HEK293 (cell line): ENCODE data around the gene MTG1.

Experiments
- CTCF ChIA-PET: fragments of 350-600 bp; formaldehyde crosslinking; extraction: SDS; loops from one replicate; lab custom pipeline; 2021; ENCODE audit warnings: antibody characterized with exemption; lab: Yijun Ruan, JAX
- POLR2A ChIA-PET: fragments of 300-600 bp; formaldehyde crosslinking; extraction: SDS; loops from one replicate; lab custom pipeline; 2020; ENCODE audit warnings: antibody characterized with exemption, inconsistent platforms; lab: Yijun Ruan, JAX
- H3K27ac ChIP-seq: fragments of 200-500 bp; sonication (Bioruptor generic); 2 replicates; pipeline ENCODE4 v1.5.1; 2014; ENCODE audit warnings: low read depth, low read length, control low read depth, inconsistent platforms; ENCODE audit errors: extremely low read depth
- H3K36me3 ChIP-seq, 2 experiments: fragments of 200-500 bp in 1 of 2; sonication (Bioruptor generic) in 1 of 2; 1 replicate in 1 of 2; 2 replicates in 1 of 2; pipeline ENCODE4 v1.5.1; 2014 to 2017; ENCODE audit warnings: inconsistent platforms in 2 of 2, low read length in 2 of 2; ENCODE audit not compliant: control insufficient read depth in 2 of 2, insufficient read depth in 1 of 2
- H3K4me1 ChIP-seq: fragments of 200-500 bp; sonication (Bioruptor generic); 2 replicates; pipeline ENCODE4 v1.5.1; 2014; ENCODE audit warnings: mild to moderate bottlenecking, low read length, inconsistent platforms; ENCODE audit not compliant: control insufficient read depth, insufficient read depth
- H3K4me3 ChIP-seq: 2 replicates; pipeline ENCODE4 v1.5.1; 2011; ENCODE audit warnings: low read depth, mild to moderate bottlenecking, control low read depth, low read length, moderate library complexity
- H3K9me3 ChIP-seq: fragments of 200-500 bp; sonication (Bioruptor generic); 2 replicates; pipeline ENCODE4 v1.5.1; 2014; ENCODE audit warnings: low read depth, low read length, inconsistent platforms; ENCODE audit not compliant: control insufficient read depth, insufficient read depth
- EGR2 ChIP-seq: fragments of 450-650 bp; formaldehyde crosslinking; IDR thresholded peaks from 2 replicates; pipeline ENCODE4 v1.5.1; 2016; ENCODE audit warnings: low read depth, missing biosample characterization, missing genetic modification characterization
- FEZF1 ChIP-seq: fragments of 450-650 bp; formaldehyde crosslinking; IDR thresholded peaks from 2 replicates; pipeline ENCODE4 v1.5.1; 2016; ENCODE audit warnings: missing biosample characterization, missing genetic modification characterization
- KLF1 ChIP-seq: fragments of 450-650 bp; formaldehyde crosslinking; IDR thresholded peaks from 2 replicates; pipeline ENCODE4 v1.5.1; 2016; ENCODE audit warnings: missing biosample characterization, missing genetic modification characterization
- KLF7 ChIP-seq: fragments of 450-650 bp; formaldehyde crosslinking; IDR thresholded peaks from 2 replicates; pipeline ENCODE4 v1.5.1; 2016; ENCODE audit warnings: missing biosample characterization, missing genetic modification characterization, borderline replicate concordance
- PRDM1 ChIP-seq: fragments of 450-650 bp; formaldehyde crosslinking; IDR thresholded peaks from 2 replicates; pipeline ENCODE4; 2016; ENCODE audit warnings: missing biosample characterization, missing genetic modification characterization
- SP3 ChIP-seq: fragments of 450-650 bp; formaldehyde crosslinking; IDR thresholded peaks from 2 replicates; pipeline ENCODE4 v1.5.1; 2016; ENCODE audit warnings: missing biosample characterization, missing genetic modification characterization
- TSHZ1 ChIP-seq: fragments of 450-650 bp; formaldehyde crosslinking; IDR thresholded peaks from 2 replicates; pipeline ENCODE4 v1.5.1; 2016; ENCODE audit warnings: missing biosample characterization, missing genetic modification characterization, borderline replicate concordance
- YY1 ChIP-seq: fragments of 450-650 bp; formaldehyde crosslinking; IDR thresholded peaks from 2 replicates; pipeline ENCODE4 v1.5.1; 2018; ENCODE audit warnings: missing biosample characterization, missing genetic modification characterization
- ZBTB17 ChIP-seq: fragments of 450-650 bp; formaldehyde crosslinking; IDR thresholded peaks from 2 replicates; pipeline ENCODE4 v1.5.1; 2016; ENCODE audit warnings: missing biosample characterization, missing genetic modification characterization
- ZBTB26 ChIP-seq: fragments of 450-650 bp; formaldehyde crosslinking; optimal IDR thresholded peaks from 2 replicates; pipeline ENCODE3; 2016; ENCODE audit warnings: missing biosample characterization, mild to moderate bottlenecking, missing genetic modification characterization
- ZIC2 ChIP-seq: fragments of 450-650 bp; formaldehyde crosslinking; IDR thresholded peaks from 2 replicates; pipeline ENCODE4 v1.5.1; 2016; ENCODE audit warnings: missing biosample characterization, missing genetic modification characterization
- ZNF155 ChIP-seq: fragments of 450-650 bp; formaldehyde crosslinking; IDR thresholded peaks from 2 replicates; pipeline ENCODE4 v1.5.1; 2016; ENCODE audit warnings: missing biosample characterization, missing genetic modification characterization
- ZNF221 ChIP-seq: fragments of 450-650 bp; formaldehyde crosslinking; IDR thresholded peaks from 2 replicates; pipeline ENCODE4 v1.5.1; 2017; ENCODE audit warnings: missing biosample characterization, missing genetic modification characterization, borderline replicate concordance
- ZNF23 ChIP-seq: fragments of 450-650 bp; formaldehyde crosslinking; IDR thresholded peaks from 2 replicates; pipeline ENCODE4 v1.5.1; 2016; ENCODE audit warnings: missing biosample characterization, missing genetic modification characterization, borderline replicate concordance
- ZNF266 ChIP-seq: fragments of 450-650 bp; formaldehyde crosslinking; IDR thresholded peaks from 2 replicates; pipeline ENCODE4 v1.5.1; 2016; ENCODE audit warnings: missing biosample characterization, missing genetic modification characterization, low read depth
- ZNF350 ChIP-seq: fragments of 450-650 bp; formaldehyde crosslinking; IDR thresholded peaks from 2 replicates; pipeline ENCODE4 v1.5.0; 2017; ENCODE audit warnings: missing biosample characterization, mild to moderate bottlenecking, missing genetic modification characterization
- ZNF37A ChIP-seq: fragments of 450-650 bp; IDR thresholded peaks from 2 replicates; pipeline ENCODE4 v1.5.1; 2018; ENCODE audit warnings: missing biosample characterization, missing genetic modification characterization
- ZNF548 ChIP-seq: fragments of 450-650 bp; formaldehyde crosslinking; IDR thresholded peaks from 2 replicates; pipeline ENCODE4 v1.5.1; 2016; ENCODE audit warnings: missing biosample characterization, missing genetic modification characterization
- ZNF549 ChIP-seq: fragments of 450-650 bp; IDR thresholded peaks from 2 replicates; pipeline ENCODE4 v1.5.1; 2018; ENCODE audit warnings: missing biosample characterization, missing genetic modification characterization, mild to moderate bottlenecking, inconsistent platforms, moderate library complexity
- ZNF624 ChIP-seq: fragments of 450-650 bp; formaldehyde crosslinking; IDR thresholded peaks from 2 replicates; pipeline ENCODE4 v1.5.1; 2017; ENCODE audit warnings: missing biosample characterization, missing genetic modification characterization
- ZNF629 ChIP-seq: fragments of 450-650 bp; formaldehyde crosslinking; IDR thresholded peaks from 2 replicates; pipeline ENCODE4 v1.5.1; 2017; ENCODE audit warnings: missing biosample characterization, missing genetic modification characterization
- ZNF639 ChIP-seq: fragments of 450-650 bp; formaldehyde crosslinking; IDR thresholded peaks from 2 replicates; pipeline ENCODE4 v1.5.1; 2016; ENCODE audit warnings: missing biosample characterization, missing genetic modification characterization
- ZNF645 ChIP-seq: fragments of 450-650 bp; formaldehyde crosslinking; IDR thresholded peaks from 2 replicates; pipeline ENCODE4; 2016; ENCODE audit warnings: missing biosample characterization, missing genetic modification characterization
- ZNF791 ChIP-seq: fragments of 450-650 bp; formaldehyde crosslinking; IDR thresholded peaks from 2 replicates; pipeline ENCODE4 v1.5.1; 2016; ENCODE audit warnings: missing biosample characterization, missing genetic modification characterization
- ZSCAN4 ChIP-seq: fragments of 450-650 bp; formaldehyde crosslinking; IDR thresholded peaks from 2 replicates; pipeline ENCODE4 v1.5.1; 2017; ENCODE audit warnings: missing biosample characterization, missing genetic modification characterization
- TF ChIP-seq, protein P1 (sequence below): fragments of 450-650 bp; formaldehyde crosslinking; IDR thresholded peaks from 2 replicates; pipeline ENCODE4 v1.5.1; 2016; ENCODE audit warnings: missing biosample characterization, missing genetic modification characterization
- TF ChIP-seq, protein P2 (sequence below): fragments of 450-650 bp; formaldehyde crosslinking; IDR thresholded peaks from 2 replicates; pipeline ENCODE4 v1.5.1; 2016; ENCODE audit warnings: missing biosample characterization, missing genetic modification characterization

The MTG1 gene

GRCh38 chr10:133349160-133349568, 44.8 kb upstream of the MTG1 start:
- no peaks in the 10 kb centered on the region for H3K4me1 ChIP-seq
- H3K27ac ChIP-seq: no peak overlapping the region
- no peak overlapping the region for H3K4me3 ChIP-seq
- POLR2A ChIA-PET: no interaction called here
- H3K36me3 ChIP-seq: no peaks in the 10 kb centered on the region
- CTCF ChIA-PET: no interaction called here
- H3K9me3 ChIP-seq: no peaks in the 10 kb centered on the region
- no peak for TF ChIP-seq KLF7 (tag by site-specific recombination)
- peak; percentile 61 for TF ChIP-seq EGR2 (tag by site-specific recombination)
- TF ChIP-seq ZBTB17 (tag by site-specific recombination): no peak
- TF ChIP-seq ZNF645: no peak
- TF ChIP-seq ZNF548 (tag by site-specific recombination): no peak
- TF ChIP-seq ZBTB26 (tag by site-specific recombination): no peak
- TF ChIP-seq YY1 (tag by site-specific recombination): no peak
- 0 out of 2 replicates have a peak, but pooled peaks have one; percentile 49 for TF ChIP-seq ZIC2
- TF ChIP-seq ZNF629: no peak
- no peak for TF ChIP-seq ZNF23 (tag by site-specific recombination)
- 0 out of 2 replicates have a peak, but pooled peaks have one; percentile 37 for TF ChIP-seq KLF1 (tag by site-specific recombination)
- no peak for TF ChIP-seq ZNF549
- TF ChIP-seq ZSCAN4 (tag by site-specific recombination): peak; percentile 66
- TF ChIP-seq, protein P1, sequence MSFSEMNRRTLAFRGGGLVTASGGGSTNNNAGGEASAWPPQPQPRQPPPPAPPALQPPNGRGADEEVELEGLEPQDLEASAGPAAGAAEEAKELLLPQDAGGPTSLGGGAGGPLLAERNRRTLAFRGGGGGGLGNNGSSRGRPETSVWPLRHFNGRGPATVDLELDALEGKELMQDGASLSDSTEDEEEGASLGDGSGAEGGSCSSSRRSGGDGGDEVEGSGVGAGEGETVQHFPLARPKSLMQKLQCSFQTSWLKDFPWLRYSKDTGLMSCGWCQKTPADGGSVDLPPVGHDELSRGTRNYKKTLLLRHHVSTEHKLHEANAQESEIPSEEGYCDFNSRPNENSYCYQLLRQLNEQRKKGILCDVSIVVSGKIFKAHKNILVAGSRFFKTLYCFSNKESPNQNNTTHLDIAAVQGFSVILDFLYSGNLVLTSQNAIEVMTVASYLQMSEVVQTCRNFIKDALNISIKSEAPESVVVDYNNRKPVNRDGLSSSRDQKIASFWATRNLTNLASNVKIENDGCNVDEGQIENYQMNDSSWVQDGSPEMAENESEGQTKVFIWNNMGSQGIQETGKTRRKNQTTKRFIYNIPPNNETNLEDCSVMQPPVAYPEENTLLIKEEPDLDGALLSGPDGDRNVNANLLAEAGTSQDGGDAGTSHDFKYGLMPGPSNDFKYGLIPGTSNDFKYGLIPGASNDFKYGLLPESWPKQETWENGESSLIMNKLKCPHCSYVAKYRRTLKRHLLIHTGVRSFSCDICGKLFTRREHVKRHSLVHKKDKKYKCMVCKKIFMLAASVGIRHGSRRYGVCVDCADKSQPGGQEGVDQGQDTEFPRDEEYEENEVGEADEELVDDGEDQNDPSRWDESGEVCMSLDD (tag by site-specific recombination): no peak
- TF ChIP-seq TSHZ1 (tag by site-specific recombination): no peak
- TF ChIP-seq ZNF37A (tag by site-specific recombination): no peak
- TF ChIP-seq ZNF639 (tag by site-specific recombination): no peak
- TF ChIP-seq ZNF155 (tag by site-specific recombination): no peak
- no peak for TF ChIP-seq ZNF624
- TF ChIP-seq ZNF791 (tag by site-specific recombination): peak; percentile 20; the same call in 1 of the 2 replicates
- TF ChIP-seq ZNF350 (tag by site-specific recombination): no peak
- TF ChIP-seq, protein P2, sequence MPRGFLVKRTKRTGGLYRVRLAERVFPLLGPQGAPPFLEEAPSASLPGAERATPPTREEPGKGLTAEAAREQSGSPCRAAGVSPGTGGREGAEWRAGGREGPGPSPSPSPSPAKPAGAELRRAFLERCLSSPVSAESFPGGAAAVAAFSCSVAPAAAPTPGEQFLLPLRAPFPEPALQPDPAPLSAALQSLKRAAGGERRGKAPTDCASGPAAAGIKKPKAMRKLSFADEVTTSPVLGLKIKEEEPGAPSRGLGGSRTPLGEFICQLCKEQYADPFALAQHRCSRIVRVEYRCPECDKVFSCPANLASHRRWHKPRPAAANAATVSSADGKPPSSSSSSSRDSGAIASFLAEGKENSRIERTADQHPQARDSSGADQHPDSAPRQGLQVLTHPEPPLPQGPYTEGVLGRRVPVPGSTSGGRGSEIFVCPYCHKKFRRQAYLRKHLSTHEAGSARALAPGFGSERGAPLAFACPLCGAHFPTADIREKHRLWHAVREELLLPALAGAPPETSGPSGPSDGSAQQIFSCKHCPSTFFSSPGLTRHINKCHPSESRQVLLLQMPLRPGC (tag by site-specific recombination): no peak
- no peak for TF ChIP-seq ZNF266
- TF ChIP-seq PRDM1: no peak
- TF ChIP-seq FEZF1 (tag by site-specific recombination): no peak
- no peak for TF ChIP-seq ZNF221 (tag by site-specific recombination)
- no peak for TF ChIP-seq SP3
